Gastrocnemius medialis (tissue), 4 donors: ENCODE data around the gene KCTD12.

Source experiments
- POLR2A ChIP-seq, 2 donors: fragments of 450-650 bp; IDR thresholded peaks; one replicate each; pipeline ENCODE4 v1.6.1; 2017; ENCODE audit warnings: antibody characterized with exemption in 2 of 2, mild to moderate bottlenecking in 2 of 2, moderate library complexity in 2 of 2
- TF ChIP-seq, protein P1 (sequence below), 5 experiments: fragments of 450-650 bp in 3 of 5; fragments of 200-600 bp in 2 of 5; sonication (generic) in 2 of 5; IDR thresholded peaks in 4 of 5; conservative IDR thresholded peaks in 1 of 5; 1 replicate in 4 of 5; 2 replicates in 1 of 5; pipeline ENCODE4 v1.5.1; 2016 to 2019; ENCODE audit warnings: antibody characterized with exemption in 5 of 5, mild to moderate bottlenecking in 3 of 5, moderate library complexity in 3 of 5

DNA sequence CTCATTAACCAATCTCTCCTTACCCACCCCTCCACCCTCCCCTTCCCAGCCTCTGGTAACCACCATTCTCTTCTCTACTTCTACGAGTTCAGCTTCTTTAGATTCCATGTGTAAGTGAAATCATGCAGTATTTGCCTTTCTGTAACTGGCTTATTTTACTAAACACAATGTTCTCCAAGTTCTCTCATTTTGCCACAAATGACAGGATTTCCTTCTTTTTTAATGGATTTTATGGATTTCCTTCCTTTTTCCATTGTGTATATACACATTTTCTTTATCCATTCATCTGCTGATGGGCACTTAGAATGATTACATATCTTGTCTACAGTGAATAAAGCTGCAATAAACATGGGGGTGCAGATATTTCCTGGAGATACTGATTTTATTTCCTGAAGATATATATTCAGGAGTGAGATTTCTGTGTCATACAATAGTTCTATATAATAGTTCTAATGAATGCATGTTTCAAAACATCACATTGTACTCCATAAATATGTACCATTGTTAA, 20.2 kb downstream of the KCTD12 start:
- TF ChIP-seq, protein P1, sequence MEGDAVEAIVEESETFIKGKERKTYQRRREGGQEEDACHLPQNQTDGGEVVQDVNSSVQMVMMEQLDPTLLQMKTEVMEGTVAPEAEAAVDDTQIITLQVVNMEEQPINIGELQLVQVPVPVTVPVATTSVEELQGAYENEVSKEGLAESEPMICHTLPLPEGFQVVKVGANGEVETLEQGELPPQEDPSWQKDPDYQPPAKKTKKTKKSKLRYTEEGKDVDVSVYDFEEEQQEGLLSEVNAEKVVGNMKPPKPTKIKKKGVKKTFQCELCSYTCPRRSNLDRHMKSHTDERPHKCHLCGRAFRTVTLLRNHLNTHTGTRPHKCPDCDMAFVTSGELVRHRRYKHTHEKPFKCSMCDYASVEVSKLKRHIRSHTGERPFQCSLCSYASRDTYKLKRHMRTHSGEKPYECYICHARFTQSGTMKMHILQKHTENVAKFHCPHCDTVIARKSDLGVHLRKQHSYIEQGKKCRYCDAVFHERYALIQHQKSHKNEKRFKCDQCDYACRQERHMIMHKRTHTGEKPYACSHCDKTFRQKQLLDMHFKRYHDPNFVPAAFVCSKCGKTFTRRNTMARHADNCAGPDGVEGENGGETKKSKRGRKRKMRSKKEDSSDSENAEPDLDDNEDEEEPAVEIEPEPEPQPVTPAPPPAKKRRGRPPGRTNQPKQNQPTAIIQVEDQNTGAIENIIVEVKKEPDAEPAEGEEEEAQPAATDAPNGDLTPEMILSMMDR (IDR thresholded peaks at IDR 0.05 in 4 of 5, conservative IDR thresholded peaks at IDR 0.05 in 1 of 5), result no peak
- TF ChIP-seq POLR2A (IDR thresholded peaks at IDR 0.05), result no peak
